NCI-H226 (cell line): ENCODE measurements around the gene CD82.

Experiments
- DNase-seq: peaks from one replicate; pipeline ENCODE4 v3.0.0-alpha.2; 2015

The CD82 gene

DNA sequence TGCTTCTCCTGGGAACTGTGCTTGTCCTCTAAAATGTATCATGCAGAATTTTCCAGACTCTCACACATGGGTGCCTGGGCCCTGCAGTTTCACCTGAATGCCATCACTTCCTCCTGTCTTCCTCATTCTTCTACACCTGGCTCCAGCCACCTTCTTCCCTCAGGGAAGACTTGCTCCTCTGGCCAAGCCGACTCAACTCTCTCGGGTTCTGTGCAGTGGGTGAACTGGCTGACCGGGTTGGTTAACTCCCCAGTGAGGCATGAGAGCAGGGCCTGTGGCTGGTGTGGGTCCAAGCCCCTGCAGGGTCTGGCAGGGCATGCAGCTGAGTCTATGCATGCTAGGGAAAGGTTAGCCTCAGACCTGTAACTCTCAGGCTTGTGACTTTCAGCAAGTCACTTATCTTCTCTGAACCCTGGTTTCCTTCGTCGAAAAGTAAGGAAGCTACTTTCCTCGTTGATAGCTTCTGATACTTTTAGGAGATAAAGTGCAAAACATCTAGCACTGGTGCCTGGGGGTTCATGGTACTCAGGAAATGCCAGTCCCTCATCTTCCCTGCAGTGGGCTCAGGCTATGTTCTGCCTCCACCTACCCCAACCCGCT lies 11.9 kb downstream of the CD82 start:
- DNase-seq, result no peak

DNA sequence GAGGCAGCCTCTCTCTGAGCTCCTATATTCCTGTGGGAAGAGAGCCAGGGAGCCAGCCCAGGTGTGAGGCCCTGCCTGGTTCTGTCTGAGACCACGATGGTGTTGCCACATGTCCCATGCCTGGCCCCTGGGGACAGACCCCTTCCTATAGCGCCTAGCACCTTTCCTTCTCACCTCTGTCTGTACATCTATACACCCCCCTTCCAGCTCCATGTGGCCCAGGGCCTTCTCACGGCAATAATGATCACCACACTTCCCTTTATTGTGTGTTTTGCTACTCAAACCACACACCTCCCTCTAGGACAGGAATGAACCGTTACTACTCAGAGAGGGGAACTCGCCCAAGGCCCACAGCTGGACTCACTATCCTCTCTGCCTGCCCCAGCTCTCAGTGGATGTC lies 12.8 kb downstream of the CD82 start:
- DNase-seq, result no peak

DNA sequence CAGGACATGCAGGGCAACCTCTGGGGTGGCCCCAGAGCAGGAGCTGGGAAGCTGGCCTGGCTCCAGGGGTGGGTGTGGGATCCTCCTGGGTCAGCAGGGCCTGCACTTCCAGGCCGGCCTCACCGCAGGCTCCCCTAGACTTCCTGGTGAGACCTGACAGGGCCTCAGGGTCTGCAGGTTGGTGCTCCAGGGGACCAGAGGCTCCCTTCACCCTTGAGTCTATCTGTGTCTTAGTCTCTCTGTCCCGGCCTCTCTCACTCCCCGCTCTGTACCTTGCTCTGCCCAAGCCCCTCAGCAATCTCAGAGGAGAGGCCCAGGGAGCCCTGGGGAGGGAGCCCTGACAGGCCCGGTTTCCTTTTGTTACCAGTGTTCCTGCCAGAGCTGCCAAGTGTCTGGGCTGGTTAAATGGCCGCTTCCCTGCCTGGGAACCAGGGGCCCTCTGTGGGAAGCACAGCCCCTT lies 13.9 kb downstream of the CD82 start:
- no peak for DNase-seq

DNA sequence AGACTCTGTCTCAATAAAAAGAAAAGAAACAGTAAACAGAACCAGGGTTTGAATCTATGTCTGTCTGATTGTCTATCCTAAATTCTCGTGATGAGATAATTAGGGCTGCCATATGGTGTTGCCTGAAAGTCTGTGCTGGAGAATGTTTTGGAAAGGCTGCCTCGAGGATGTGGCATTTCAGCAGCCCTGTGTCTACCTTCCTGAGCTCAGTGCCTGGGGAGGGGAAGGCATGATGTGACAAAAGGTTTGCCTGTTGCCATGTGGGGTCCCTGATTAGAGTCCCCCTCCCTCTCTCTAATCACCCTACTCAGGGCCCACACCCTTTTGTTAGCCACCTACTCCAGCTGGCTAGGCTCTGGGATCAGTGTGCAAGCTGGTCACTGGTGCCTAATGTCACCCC lies 15.2 kb downstream of the CD82 start:
- no peak for DNase-seq

DNA sequence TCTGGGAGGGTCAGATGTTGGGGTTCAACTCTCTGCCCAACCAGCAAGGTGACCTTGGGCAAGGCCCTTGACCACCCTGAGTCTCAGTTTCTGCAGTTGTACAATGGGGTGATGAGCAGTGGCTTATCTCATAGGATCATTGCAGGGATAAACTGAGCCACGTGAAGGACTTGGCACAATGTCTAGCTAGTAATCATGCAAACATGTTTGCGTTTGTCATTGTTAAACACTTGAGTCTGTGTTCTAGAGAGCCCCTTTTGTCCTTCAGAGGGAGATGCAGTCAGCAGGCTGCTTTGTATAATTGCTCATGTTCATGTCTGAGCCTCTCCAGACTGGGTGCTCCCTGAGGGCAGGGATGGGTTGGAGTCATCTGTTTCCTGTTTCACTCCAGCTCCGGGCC lies 15.8 kb downstream of the CD82 start:
- DNase-seq, result no peak

DNA sequence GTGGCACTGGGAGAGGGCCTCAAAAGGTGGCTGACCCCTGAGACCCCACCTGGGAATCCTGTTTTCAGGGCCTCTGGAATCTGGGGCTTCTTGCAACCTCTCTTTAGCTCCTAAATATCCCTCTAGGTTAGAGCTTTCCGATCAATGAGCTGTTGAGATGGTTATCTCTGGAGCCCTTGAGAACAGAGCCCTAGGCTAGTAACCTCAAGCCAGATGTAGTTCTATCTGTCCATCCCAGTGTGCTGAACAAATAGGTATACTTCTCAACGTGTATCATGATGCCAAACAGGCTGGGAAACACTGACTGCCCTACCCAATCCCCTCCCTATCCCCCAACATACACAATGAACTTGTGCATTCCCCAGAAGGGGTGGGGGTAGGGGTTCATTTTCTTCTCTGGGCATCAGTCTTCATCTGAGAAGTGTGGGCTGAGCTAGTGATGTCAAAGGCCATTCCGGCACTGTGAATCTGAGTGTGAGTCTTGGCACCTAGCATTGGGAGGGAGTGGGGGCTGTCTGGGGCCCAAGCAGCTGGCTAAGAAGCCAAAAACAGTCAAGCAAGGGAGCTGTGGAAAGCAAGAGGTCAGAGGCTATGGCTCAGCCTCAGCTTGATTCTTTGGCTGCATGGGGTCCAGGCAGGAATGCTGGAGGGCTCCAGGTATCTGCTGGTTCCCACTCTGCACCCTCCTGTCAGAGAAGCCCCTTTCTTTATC lies 17.3 kb downstream of the CD82 start:
- DNase-seq, result no peak

DNA sequence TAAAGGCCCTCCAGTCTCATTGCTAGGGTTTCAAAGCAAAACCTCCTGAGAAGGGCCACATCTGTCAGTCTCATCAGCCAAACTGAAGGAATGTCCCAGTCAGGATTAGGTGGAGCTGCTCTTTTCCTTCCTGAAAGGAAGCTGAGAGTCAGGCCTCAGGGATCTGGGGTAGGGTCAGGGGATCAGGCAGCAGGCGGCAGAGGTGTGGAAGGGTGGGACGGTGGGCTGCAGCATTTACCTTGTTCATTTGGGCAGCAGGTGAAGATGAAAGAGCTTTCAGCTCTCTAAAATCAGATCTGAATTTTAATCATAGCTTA lies 17.8 kb downstream of the CD82 start:
- no peak for DNase-seq

DNA sequence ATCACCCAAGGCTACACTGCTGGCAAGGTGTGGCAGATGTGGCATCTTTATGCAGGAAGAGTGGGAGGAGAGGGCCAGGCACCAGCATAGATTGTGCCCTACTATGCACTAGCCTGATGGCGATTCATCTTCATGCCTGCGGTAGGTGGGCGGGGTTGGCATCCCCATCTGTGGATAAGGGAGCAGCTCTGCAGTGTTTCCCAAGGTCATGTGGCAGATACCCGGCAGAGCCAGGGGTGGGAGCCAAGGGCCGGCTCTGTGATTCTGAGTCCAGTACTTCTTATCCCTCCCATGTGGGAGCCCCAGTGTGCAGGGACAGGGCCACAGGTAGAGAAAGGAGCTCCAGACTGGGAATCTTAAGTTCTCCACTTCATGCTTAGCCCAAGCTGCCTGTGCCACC lies 20.0 kb downstream of the CD82 start:
- DNase-seq, result no peak

DNA sequence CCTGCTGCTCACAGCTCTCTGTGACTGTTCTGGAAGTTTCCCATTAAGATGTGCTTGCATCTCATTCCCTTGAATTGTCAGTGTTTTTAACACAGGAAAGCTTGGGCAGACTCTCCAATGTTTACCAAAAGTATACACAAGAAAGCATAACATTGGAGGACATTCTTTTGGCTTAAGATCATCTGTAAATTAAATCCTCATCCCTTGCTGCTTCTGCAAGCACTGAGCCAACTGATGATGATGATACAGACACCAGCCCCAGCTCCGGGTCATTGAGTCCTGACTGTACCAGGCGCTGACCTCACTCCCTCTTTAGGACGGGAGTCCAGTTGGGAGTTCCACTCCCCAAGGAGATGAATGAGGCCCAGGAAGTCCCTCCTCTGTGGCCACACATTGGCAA lies 23.8 kb downstream of the CD82 start:
- peak; percentile 93 for DNase-seq

DNA sequence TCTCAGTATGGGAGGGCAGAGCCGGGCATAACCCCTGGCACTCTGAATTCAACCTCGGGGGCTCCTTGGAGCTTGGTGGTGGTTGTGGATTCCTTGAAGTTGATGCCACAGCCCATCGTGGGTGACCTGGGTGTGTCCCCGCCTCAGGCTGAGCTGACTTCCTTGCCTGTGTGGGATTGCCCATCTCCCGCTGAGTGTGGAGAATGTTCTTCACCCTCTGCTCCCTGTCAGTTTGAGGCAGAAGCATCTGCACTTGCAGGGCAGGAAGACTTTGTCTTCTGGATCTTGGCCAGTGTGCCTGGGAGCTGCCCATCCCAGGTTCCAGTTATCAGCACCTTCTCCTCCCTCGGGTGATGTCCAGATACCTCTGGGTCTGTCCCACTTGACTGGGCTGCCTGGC lies 25.3 kb downstream of the CD82 start:
- DNase-seq, result peak; percentile 76

DNA sequence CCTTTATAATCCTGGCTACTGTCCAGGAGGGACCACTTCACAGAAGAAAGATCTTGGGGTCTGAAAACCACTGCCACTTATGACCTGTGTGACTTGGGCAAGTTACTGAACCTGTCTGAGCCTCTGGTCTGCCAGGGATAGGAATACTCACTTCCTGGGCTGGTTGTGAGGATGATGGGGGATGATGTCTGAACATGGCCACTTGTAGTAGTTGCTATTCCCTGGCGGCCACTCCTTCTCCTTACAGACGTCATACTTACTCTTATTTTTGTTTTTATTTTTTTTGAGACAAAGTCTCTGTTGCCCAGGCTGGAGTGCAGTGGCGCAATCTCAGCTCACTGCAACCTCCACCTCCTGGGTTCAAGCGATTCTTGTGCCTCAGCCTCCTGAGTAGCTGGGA lies 26.1 kb downstream of the CD82 start:
- DNase-seq, result no peak

DNA sequence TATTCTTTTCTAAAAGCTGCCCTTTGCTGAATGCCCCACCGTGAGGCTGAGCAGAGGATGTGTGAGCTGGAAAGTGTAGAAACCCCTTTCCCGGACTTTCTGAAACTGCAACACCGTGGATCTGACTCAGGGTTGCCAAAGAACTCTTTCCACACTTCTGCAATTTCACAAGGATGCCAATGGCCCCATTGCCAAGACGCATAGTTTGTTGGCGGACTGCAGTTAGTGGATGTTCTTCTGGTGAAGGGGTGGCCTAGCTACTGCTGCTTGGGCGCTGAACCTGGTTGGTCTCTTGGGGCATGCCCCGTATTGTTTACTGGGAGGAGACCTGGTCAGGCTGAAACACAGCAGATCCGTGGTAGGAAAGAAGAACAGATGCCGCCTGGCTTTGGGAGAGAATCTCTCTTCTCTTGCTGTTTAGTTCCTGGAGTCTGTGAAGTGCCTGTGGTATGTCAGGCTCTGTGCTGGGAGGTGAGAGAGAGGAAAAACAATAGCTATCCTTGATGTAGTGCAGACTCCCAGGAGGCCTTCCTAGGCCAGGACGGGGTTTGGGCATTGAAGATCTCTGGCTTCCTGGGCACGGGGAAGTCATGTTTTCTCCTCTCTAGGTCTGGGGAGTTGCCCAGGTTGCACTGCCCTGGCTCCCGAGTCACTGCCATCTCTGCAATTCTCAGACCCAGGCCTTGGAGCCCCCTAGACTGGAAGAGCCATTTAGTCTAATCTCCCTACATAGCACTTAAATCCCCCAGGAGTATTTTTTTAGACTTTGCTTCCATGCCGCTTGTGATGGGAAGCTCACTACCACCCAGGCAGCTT lies 26.9 kb downstream of the CD82 start:
- DNase-seq, result no peak

DNA sequence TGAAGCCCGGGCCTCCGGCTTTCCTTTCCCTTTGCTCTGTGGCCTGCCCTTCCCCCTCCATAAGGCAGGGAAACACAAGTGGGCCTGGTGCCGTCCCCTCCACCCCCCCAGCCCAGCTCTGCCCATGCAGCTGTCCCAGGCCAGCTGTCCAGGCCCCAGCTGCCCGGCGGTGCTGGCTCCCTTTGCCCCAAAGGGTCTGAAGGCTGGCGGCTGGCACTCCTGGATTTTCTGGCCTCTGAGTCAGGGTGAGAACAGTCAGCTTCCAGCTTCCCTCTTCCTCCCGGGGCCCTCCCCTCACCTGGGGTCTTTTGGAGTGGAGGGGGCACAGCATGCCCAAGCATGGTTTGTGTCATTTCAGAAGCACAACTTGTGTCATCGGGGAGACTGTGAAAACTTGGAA lies 27.8 kb downstream of the CD82 start:
- DNase-seq, result no peak

DNA sequence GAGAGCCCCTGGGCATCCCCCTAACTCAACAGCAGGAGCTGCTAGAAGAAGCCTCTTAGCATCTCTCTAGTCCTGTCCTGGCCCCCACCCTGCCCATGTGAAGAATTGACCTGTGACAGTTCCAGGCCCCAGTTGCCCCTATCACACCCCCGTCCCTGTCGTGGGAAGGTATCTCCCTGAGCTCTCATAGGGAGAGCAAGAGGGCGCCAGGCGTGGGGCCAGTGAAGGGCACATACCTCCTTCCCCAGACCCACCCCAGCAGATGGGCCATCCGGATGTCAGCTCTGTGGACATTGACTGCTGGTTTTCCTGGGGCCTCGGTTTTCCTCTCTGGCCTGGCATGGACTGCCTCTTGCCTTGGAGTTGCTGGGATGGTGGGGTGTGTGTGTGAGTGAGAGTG lies 29.5 kb downstream of the CD82 start:
- no peak for DNase-seq

DNA sequence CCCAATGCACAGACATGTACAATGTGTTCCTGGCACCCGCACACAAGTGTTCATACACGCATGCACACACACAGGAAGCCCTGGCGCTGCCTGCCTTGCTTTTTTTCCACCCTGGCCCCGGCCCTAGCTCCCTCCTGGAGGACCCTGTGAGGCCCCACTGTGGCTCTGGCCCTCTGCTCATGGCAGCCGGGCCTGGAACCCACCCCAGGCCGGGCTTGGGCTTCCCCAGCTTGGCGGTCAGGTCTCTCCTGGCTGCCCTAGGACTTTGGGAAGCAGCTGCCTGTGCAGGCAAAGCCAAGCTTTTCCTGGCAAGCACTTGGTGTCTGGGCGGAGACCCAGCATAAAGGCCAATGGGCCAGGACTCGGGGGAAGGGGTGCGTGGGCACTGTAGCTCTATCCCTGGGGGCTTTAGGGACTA lies 30.5 kb downstream of the CD82 start:
- no peak for DNase-seq

DNA sequence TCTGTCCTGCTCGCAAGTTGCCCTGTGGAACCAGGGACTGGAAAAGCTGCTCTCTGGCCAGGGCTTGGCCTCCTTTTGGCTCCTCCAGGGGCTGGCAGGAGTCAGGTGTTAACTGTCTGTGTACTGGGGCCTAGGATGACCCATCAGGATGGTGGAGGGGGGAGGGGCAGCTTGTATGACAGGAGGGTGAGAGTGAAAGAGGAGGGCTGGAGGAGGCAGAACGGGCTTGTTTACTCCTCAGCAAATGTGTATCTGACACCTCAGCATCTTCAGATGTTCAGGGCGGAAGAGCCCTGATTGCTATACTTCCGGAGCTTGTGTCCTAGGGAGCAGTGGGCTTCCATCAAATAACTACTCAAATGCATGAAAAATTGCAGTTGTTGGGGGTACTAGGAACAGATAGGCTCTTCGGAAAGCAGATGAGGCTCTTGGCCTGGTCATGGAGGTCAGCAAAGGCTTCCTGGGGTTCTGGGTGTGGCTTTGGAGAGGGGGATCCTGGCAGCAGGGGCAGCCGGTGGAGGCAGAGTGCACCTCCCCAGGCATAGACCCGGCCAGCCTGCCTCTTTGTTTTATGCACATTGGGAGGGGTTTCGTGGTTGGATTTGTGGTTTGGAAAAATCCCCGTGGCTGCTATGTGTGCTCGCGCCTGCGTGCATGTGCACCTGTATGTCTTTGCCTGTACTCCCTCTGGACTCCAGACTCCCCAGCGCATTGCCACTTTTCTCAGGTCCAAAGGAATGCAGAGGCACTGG lies 31.2 kb downstream of the CD82 start:
- DNase-seq, result no peak

DNA sequence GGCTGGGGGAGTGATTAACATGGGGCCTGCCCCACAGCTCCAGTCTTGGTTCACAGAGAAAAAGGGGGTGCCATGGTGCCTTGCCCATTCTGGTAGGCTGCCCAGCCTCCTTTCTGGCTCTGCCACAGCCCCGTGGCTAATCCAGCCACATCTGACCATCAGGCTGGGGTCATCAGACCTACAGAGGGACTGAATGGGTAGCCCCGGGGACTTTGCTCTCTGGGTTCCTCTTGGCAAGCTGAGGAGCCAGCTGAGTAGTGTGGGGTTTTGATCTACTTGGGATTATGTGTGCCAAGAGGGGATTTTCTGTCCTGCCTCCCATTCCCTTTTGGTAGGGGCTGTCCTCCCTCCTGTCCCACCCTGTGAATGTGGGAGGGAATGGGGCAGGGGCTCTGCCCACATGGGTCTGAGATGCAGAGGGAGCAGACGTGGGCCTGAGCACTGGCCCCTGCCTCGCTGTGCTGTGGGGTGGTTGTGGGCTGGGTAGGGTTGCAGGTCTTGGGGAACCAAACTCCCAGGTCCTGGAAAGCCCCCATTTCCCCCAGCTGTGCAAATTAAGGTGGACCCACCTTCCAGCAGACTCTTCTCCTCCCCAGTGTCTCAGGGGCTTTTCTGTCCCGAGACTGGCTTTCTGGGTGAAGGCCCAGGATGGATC lies 32.0 kb downstream of the CD82 start:
- no peak for DNase-seq

DNA sequence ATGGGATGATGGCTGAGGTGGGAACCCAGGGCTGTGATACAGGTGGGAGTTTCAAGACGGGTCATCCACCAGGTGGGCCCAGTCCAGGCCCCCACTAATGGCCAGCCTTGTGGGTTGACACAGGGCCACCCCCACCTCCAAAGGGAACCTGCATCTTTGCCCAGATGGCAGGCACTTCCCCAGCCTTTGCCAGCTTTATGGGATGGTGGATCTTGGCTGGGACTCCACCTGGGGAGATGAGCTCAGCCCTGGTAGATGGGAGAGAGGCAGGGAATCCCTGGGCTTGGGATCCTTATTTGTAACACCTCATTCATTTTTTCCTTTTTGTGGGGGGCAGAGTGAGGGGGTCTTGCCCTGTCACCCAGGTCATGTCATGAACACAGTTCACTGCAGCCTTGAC lies 33.4 kb downstream of the CD82 start:
- no peak for DNase-seq

DNA sequence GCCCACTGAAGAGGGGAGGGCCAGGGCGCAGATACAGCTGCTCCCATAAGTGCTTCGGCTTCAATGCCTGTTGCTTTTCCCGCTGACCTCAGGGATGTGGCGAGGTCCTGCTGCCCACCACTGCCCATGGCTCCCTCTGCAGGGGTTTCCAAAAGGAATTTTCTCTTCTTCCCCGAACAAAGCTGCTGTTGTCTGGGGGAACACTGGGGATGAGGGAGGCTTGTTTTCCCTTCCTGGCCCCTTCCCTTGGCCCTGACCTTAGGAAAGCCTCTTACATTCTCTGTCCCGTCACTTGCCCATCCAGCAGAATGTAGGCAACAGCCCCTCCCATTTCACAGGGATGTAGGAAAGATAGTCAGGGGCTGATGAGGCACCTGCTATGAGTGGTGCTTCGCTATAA lies 34.8 kb downstream of the CD82 start:
- DNase-seq, result no peak

DNA sequence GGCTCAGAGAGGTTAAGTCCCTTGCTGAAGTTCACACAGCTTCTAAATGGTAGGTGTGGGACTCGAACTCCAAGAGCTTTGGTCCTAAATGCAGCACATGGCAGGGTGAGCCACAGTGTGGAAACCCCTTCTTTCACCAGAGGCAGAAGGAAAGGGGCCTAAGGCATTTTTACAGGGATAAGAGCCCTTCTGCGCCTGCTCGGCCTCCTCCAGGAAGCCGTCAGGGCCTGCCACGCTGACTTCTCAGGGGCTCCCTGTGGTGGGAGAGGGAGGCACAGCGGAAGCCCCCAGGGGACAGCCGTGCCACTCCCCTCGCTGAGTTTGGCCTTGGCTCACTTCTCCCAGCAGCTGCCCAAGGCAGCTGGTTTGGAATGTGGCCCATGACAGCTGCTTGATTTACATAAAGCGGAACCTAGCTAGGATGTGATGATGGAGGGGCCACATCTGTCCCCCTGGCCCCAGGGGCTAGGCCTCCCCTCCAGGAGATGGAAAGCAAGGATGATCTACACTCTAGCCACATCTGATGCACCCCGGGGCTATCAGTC lies 35.4 kb downstream of the CD82 start:
- no peak for DNase-seq

DNA sequence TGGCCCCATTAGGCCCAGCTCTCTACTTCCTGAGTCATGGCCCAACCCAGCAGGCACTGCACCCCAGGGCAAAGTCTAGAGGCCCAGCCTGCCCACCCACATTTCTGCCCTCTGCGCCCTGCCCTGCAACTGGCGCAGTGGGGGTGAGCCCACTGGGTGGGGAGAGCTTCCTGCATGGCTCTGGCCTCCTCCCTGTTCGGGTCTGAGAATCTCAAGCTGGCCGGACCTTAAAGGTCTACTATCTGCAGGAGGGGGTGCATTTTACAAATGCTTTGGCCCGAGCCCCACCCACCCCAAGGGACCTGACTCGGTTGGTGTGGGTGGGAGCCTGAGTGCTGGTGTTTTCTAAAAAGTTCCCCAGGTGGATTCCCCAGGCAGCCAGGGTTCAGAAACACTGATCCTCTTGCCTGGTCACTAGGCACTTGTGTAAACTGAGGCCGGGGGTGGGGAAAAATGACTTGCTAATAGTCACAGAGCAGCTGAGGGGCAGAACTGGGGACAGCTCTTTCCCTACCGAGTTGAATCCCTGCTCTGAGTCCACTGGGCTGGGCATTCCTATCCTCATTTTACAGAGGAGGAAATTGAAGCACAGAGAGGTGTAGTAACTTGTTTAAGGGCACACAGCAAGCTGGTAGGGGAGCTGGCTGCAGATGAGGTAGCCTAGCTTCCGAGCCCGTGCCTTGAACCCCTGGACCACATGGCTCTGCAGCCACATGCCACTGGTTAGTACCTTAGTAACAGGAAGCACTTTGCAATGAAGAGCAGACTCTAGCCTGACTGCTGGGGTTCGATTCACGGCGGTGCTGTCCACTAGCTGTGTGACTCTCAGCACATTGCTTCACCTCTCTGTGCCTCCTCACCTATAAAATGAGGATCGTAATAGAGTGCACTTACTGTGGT lies 36.3 kb downstream of the CD82 start:
- no peak for DNase-seq

DNA sequence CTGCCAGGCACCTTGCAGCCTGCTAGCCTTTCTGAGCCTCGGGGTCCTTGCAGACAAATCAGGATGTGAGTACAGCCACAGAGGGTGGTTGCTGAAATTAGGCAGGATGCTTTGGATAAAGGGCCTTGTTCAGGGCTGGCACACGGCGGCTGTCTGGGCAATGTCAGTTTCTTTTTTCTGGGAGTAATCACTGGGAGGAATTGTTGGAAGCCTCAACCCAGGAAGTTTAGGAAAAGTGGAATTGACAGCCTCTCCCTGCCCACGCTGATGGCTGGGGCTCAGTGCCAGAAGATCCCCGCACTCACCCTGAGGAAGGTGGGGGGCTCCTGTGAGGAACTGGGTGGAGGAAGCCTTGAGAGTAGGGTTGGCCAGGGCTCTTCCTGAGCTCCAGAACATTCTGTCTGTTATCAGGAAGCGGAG lies 37.4 kb downstream of the CD82 start:
- no peak for DNase-seq
